ENCODE data around the gene TGIF2. TPM values are rescaled to one million over a fixed set of nuclear protein-coding genes. Genes with fewer than 3 reads are reported as not detected.
"Not testable (repeated sequence)": the region's sequence is repeated elsewhere in the genome, so short reads cannot be mapped to it uniquely, and the experiment has no call there.

The TGIF2 gene
- total RNA-seq, 1 donor from 2014 or later = 18.8 TPM

- H3K9me3 Mint-ChIP-seq (ENCODE audit: low read depth) = no peaks in the 10 kb centered on the region
- H3K27ac Mint-ChIP-seq (ENCODE audit: unreplicated experiment) = no peak overlapping the region
- H3K27me3 Mint-ChIP-seq (ENCODE audit: low read depth) = peaks cover 2% of the 10 kb centered on the region
- H3K4me3 Mint-ChIP-seq (ENCODE audit: unreplicated experiment) = no peak overlapping the region
- TF ChIP-seq CTCF (IDR thresholded peaks at IDR 0.05) = no peak
- no peaks in the 10 kb centered on the region for H3K36me3 Mint-ChIP-seq (ENCODE audit: low read depth)
- H3K4me1 Mint-ChIP-seq (ENCODE audit: low read depth) = peaks cover 6% of the 10 kb centered on the region
- no peak for DNase-seq (ENCODE audit: low spot score)
These were observed 59.9 kb downstream of the TGIF2 start for GRCh38 chr20:36633285-36633772.

GRCh38 chr20:36634342-36634741 is 60.9 kb downstream of the TGIF2 start:
- no peak overlapping the region for H3K27ac Mint-ChIP-seq (ENCODE audit: unreplicated experiment)
- no peak for TF ChIP-seq CTCF (IDR thresholded peaks at IDR 0.05)
- no peak overlapping the region for H3K4me3 Mint-ChIP-seq (ENCODE audit: unreplicated experiment)
- H3K9me3 Mint-ChIP-seq (ENCODE audit: low read depth) = no peaks in the 10 kb centered on the region
- peaks cover 2% of the 10 kb centered on the region for H3K27me3 Mint-ChIP-seq (ENCODE audit: low read depth)
- H3K4me1 Mint-ChIP-seq (ENCODE audit: low read depth) = peaks cover 6% of the 10 kb centered on the region
- no peaks in the 10 kb centered on the region for H3K36me3 Mint-ChIP-seq (ENCODE audit: low read depth)
- no peak for DNase-seq (ENCODE audit: low spot score)

GRCh38 chr20:36638876-36639400 is 65.5 kb downstream of the TGIF2 start:
- not testable (repeated sequence) for H3K4me1 Mint-ChIP-seq (ENCODE audit: low read depth); H3K27me3 Mint-ChIP-seq (ENCODE audit: low read depth); H3K36me3 Mint-ChIP-seq (ENCODE audit: low read depth); H3K9me3 Mint-ChIP-seq (ENCODE audit: low read depth); DNase-seq (ENCODE audit: low spot score); H3K4me3 Mint-ChIP-seq (ENCODE audit: unreplicated experiment); H3K27ac Mint-ChIP-seq (ENCODE audit: unreplicated experiment)

GRCh38 chr20:36641506-36641843 is 68.1 kb downstream of the TGIF2 start:
- no peaks in the 10 kb centered on the region for H3K27me3 Mint-ChIP-seq (ENCODE audit: low read depth)
- DNase-seq (ENCODE audit: low spot score) = no peak
- no peak overlapping the region for H3K27ac Mint-ChIP-seq (ENCODE audit: unreplicated experiment)
- H3K36me3 Mint-ChIP-seq (ENCODE audit: low read depth) = no peaks in the 10 kb centered on the region
- H3K4me3 Mint-ChIP-seq (ENCODE audit: unreplicated experiment) = no peak overlapping the region
- no peaks in the 10 kb centered on the region for H3K9me3 Mint-ChIP-seq (ENCODE audit: low read depth)
- TF ChIP-seq CTCF (IDR thresholded peaks at IDR 0.05) = no peak
- no peaks in the 10 kb centered on the region for H3K4me1 Mint-ChIP-seq (ENCODE audit: low read depth)

GRCh38 chr20:36642136-36642535 is 68.7 kb downstream of the TGIF2 start:
- no peaks in the 10 kb centered on the region for H3K4me1 Mint-ChIP-seq (ENCODE audit: low read depth)
- H3K4me3 Mint-ChIP-seq (ENCODE audit: unreplicated experiment) = no peak overlapping the region
- no peaks in the 10 kb centered on the region for H3K9me3 Mint-ChIP-seq (ENCODE audit: low read depth)
- no peak for TF ChIP-seq CTCF (IDR thresholded peaks at IDR 0.05)
- no peaks in the 10 kb centered on the region for H3K27me3 Mint-ChIP-seq (ENCODE audit: low read depth)
- no peaks in the 10 kb centered on the region for H3K36me3 Mint-ChIP-seq (ENCODE audit: low read depth)
- no peak for DNase-seq (ENCODE audit: low spot score)
- H3K27ac Mint-ChIP-seq (ENCODE audit: unreplicated experiment) = no peak overlapping the region

Other genes starting within 250 kb of the TGIF2 start
- gene MYL9, start 32.1 kb upstream of the TGIF2 start, total RNA-seq = 237 to 1,930 TPM (median 1,885 TPM) in 3 replicates
- 71.3 to 74.0 TPM (median 71.5 TPM) in 3 replicates for gene RAB5IF, start 32.2 kb downstream of the TGIF2 start, total RNA-seq
- 0.24 TPM in 1 of 3 replicates, not detected in the others for gene SLA2, start 72.6 kb downstream of the TGIF2 start, total RNA-seq
- 27.6 to 34.5 TPM (median 28.1 TPM) in 3 replicates for gene NDRG3, start 172.5 kb downstream of the TGIF2 start, total RNA-seq
- gene DSN1, start 200.2 kb downstream of the TGIF2 start, total RNA-seq = 7.4 to 14.9 TPM (median 8.3 TPM) in 3 replicates

All from chondrocyte (in vitro differentiated cells).